Body of pancreas (tissue), 4 donors: ENCODE data around the gene ACER2. TPM values are rescaled to one million over a fixed set of nuclear protein-coding genes. Genes with fewer than 3 reads are reported as not detected.
A peak's percentile ranks its signal among the peaks of the same experiment; 100 is the strongest.

Experiments used
- ATAC-seq: fragments of 150-250 bp; one replicate; pipeline ENCODE4 v1.9.1; 2016
- DNase-seq, 4 donors: peaks; one replicate each; pipeline ENCODE4 v3.0.0-alpha.2; 2019
- H3K27ac ChIP-seq, 4 donors: fragments of 200-600 bp; sonication (generic); 1 replicate in 3 of 4; 2 replicates in 1 of 4; pipeline versions ENCODE4 v1.5.1 to v1.6.1; 2016 to 2019; ENCODE audit warnings: mild to moderate bottlenecking in 1 of 4, mixed read lengths in 1 of 4, moderate library complexity in 1 of 4
- H3K27me3 ChIP-seq, 2 donors: fragments of 200-600 bp; sonication (generic); one replicate each; pipeline ENCODE4 v1.6.0; 2016; ENCODE audit warnings: mild to moderate bottlenecking in 1 of 2
- H3K36me3 ChIP-seq, 2 donors: fragments of 200-600 bp; sonication (generic); replicated peaks in 1 of 2; 2 replicates each; pipeline ENCODE4 v1.5.1; 2016; ENCODE audit warnings: low read depth in 2 of 2; ENCODE audit not compliant: insufficient read depth in 1 of 2
- H3K4me1 ChIP-seq: fragments of 200-600 bp; sonication (generic); one replicate; pipeline ENCODE4 v1.6.0; 2016
- H3K4me3 ChIP-seq, 2 donors: fragments of 200-600 bp; sonication (generic); 1 replicate in 1 of 2; 2 replicates in 1 of 2; pipeline ENCODE4 v1.5.1; 2016 to 2019
- H3K9me3 ChIP-seq, 3 donors: fragments of 200-600 bp; sonication (generic); 1 replicate in 2 of 3; 2 replicates in 1 of 3; pipeline ENCODE4 v1.5.1; 2016
- POLR2A ChIP-seq, 3 donors: fragments of 450-650 bp; IDR thresholded peaks; one replicate each; pipeline ENCODE4 v1.6.1; 2016; ENCODE audit warnings: antibody characterized with exemption in 3 of 3, mild to moderate bottlenecking in 2 of 3
- WGBS, 2 donors: methylation state at CpG; one replicate each; pipeline ENCODE4 v1.1.5; 2017; 5-methylcytosine and 5-hydroxymethylcytosine counted together
- intact Hi-C: fragments of 100-400 bp; cut with DNase I; formaldehyde crosslinking; loops from one replicate; pipeline ENCODE4 v1.15.1; 2023
- total RNA-seq, 2 donors: library from RNA; depleted of rRNA; stranded (reverse); fragments of >200 nt; gene quantifications; one replicate each; pipeline ENCODE4 v1.1.0, GENCODE V29; 2016
- TF ChIP-seq, protein P1 (sequence below), 7 experiments: fragments of 450-650 bp in 4 of 7; fragments of 200-600 bp in 3 of 7; sonication (generic) in 3 of 7; IDR thresholded peaks; one replicate each; pipeline ENCODE4 v1.5.1; 2016 to 2019; ENCODE audit warnings: antibody characterized with exemption in 7 of 7

Gene ACER2
- total RNA-seq, result 1 to 10 TPM; 5.3 to 8.0 TPM

DNA sequence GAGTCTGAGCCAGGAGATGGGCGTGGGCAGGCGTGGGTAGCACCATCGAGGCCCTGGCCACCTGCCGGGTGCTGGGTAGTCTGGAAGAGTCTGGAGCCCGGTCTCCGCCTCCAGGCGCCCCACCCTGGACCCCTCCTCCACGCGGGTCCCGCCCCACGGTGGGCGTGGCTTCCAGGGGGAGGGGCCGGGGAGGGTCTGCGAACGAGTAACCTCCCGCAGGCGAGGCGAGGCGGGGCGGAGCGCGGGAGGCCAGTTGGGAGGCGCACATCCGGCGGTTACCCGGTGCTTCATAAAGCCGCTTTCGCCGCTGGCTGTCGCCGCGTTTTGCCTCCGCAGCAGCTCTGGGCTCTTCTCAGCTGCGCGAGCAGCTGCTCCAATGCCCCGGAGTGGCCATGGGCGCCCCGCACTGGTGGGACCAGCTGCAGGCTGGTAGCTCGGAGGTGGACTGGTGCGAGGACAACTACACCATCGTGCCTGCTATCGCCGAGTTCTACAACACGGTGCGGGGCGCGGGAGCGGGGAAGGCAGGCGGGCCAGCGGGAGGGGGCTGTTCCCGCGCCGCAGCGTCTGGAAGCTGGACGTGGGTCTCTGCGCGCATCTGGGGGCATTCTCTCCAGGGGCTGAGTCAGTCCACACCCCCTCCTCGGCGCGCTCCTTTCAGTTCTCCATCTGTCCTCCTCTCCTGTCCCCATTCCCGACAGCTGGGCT, at the start of gene ACER2:
Gene ACER2 (plus strand): TSS at position 317 of the 708 bp plus-strand sequence. CDS start 76 bp downstream, at position 393.
- no peaks in the 10 kb centered on the region for H3K27me3 ChIP-seq
- TF ChIP-seq POLR2A (IDR thresholded peaks at IDR 0.05), result peak; percentile 94 to 98 (median 97)
- TF ChIP-seq, protein P1, sequence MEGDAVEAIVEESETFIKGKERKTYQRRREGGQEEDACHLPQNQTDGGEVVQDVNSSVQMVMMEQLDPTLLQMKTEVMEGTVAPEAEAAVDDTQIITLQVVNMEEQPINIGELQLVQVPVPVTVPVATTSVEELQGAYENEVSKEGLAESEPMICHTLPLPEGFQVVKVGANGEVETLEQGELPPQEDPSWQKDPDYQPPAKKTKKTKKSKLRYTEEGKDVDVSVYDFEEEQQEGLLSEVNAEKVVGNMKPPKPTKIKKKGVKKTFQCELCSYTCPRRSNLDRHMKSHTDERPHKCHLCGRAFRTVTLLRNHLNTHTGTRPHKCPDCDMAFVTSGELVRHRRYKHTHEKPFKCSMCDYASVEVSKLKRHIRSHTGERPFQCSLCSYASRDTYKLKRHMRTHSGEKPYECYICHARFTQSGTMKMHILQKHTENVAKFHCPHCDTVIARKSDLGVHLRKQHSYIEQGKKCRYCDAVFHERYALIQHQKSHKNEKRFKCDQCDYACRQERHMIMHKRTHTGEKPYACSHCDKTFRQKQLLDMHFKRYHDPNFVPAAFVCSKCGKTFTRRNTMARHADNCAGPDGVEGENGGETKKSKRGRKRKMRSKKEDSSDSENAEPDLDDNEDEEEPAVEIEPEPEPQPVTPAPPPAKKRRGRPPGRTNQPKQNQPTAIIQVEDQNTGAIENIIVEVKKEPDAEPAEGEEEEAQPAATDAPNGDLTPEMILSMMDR (IDR thresholded peaks at IDR 0.05), result peak in 2 of 7 experiments; percentile 5 to 7
- DNase-seq (peak; percentile 95 to 98 (median 96)), ATAC-seq (peak; percentile 93)
- peak within 1 kb of the TSS; percentile 72 to 93 (median 91) for H3K27ac ChIP-seq
- H3K4me1 ChIP-seq, result peaks cover 54% of the 10 kb centered on the region
- H3K4me3 ChIP-seq, result peak within 1 kb of the TSS; percentile 90 to 94
- no peaks in the 10 kb centered on the region for H3K36me3 ChIP-seq
- intact Hi-C loops, result no loop called here
- H3K9me3 ChIP-seq, result no peaks in the 10 kb centered on the region
- 0% methylated on average over 6 to 60 of the region's 61 CpGs for WGBS, 2 donors

DNA sequence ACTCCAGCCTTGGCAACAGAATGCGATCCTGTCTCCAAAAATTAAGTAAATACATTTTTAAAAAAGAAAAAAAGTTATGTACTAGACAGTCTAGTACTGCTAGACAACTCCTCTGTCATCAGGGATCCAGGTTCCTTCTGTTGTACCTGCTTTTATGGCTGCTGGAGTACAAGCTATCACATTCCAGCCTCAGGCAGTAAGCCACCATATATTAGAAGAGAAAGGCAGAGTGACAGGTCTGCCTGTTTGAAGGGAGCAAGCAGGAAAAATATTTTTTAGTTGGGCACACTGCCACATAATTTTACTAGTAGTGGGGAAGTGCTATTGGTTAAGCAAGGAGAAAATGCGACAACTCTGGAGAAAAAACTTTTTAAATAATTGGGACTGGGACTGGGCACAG, 39.7 kb upstream of the ACER2 start:
- Histone ChIP-seq H3K27ac (no peak overlapping the region), H3K4me3 (no peak overlapping the region), H3K4me1 (no peaks in the 10 kb centered on the region), H3K9me3 (no peaks in the 10 kb centered on the region), H3K36me3 (peaks cover 0 to 4% of the 10 kb centered on the region in 2 donors), H3K27me3 (no peaks in the 10 kb centered on the region)
- intact Hi-C loops, result no loop called here
- DNase-seq (no peak), ATAC-seq (no peak)
- WGBS, 2 donors, result 85 to 92% methylated on average over 2 of the region's 2 CpGs
- TF ChIP-seq POLR2A (IDR thresholded peaks at IDR 0.05), result no peak
- TF ChIP-seq, protein P1 (IDR thresholded peaks at IDR 0.05), result no peak

DNA sequence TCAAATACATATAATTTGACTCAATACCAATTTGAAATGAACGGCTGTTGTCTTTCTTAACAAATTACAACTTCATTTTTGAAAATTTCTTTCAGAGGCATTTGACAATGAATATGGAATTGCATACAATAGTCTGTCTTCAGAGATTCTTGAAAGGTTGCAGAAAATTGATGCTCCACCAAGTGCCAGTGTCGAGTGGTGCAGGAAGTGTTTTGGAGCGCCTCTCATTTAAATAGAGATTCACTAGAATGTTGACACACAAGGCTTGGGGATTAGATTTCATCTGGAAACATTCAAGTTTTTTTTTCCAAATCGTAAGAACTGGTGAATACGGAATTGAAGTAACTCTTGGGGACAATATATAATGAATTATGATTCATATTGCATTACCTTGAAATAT, 36.9 kb upstream of the ACER2 start:
- TF ChIP-seq, protein P1 (IDR thresholded peaks at IDR 0.05), result no peak
- no peak for TF ChIP-seq POLR2A (IDR thresholded peaks at IDR 0.05)
- WGBS, 2 donors, result 62 to 76% methylated on average over 5 of the region's 5 CpGs

DNA sequence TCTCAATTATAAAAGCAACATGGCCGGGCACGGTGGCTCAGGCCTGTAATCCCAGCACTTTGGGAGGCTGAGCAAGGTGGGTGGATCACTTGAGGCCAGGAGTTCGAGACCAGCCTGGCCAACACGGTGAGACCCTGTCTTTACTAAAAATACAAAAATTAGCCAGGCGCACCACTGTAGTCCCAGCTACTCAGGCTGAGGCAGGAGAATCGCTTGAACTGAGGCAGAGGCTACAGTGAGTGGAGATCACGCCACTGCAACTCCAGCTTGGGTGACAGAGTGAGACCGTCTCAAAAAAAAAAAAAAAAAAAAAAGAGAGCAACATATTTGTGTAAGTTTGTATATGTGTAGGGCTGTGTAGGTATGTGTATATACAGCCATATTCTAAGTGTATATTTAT, 36.2 kb upstream of the ACER2 start:
- 93 to 94% methylated on average over 8 of the region's 8 CpGs for WGBS, 2 donors

More for the DNA sequence above, 36.9 kb upstream of the ACER2 start:
- ATAC-seq (no peak), DNase-seq (no peak)
- peaks cover 4 to 16% of the 10 kb centered on the region in 2 donors for H3K36me3 ChIP-seq
- H3K27me3 ChIP-seq, result no peaks in the 10 kb centered on the region
- H3K4me1 ChIP-seq, result peaks cover 2% of the 10 kb centered on the region
- H3K4me3 ChIP-seq, result no peak overlapping the region
- no peaks in the 10 kb centered on the region for H3K9me3 ChIP-seq
- H3K27ac ChIP-seq, result no peak overlapping the region
- intact Hi-C loops, result no loop called here

More for the DNA sequence above, 36.2 kb upstream of the ACER2 start:
- no peak for TF ChIP-seq POLR2A (IDR thresholded peaks at IDR 0.05)
- TF ChIP-seq, protein P1 (IDR thresholded peaks at IDR 0.05), result no peak
- H3K36me3 ChIP-seq, result peaks cover 11 to 21% of the 10 kb centered on the region in 2 donors
- intact Hi-C loops, result no loop called here
- no peak overlapping the region for H3K4me3 ChIP-seq
- peaks cover 8% of the 10 kb centered on the region for H3K4me1 ChIP-seq
- DNase-seq (no peak), ATAC-seq (no peak)
- H3K27me3 ChIP-seq, result no peaks in the 10 kb centered on the region
- H3K9me3 ChIP-seq, result no peaks in the 10 kb centered on the region
- no peak overlapping the region for H3K27ac ChIP-seq
